ACC112 (cell line): ENCODE measurements around the gene FKBP1B.

Source experiments
- H2AFZ ChIP-seq: fragments of 200-600 bp; sonication (generic); one replicate; pipeline ENCODE4 v1.6.0; 2017; ENCODE audit warnings: antibody characterized with exemption, low read length; ENCODE audit not compliant: unreplicated experiment
- H3K27ac ChIP-seq: fragments of 200-600 bp; sonication (generic); 2 replicates; pipeline ENCODE4 v1.5.1; 2014; ENCODE audit warnings: low read depth, mild to moderate bottlenecking, antibody characterized with exemption, low read length, moderate library complexity
- H3K27me3 ChIP-seq: fragments of 200-600 bp; sonication (generic); 2 replicates; pipeline ENCODE4 v1.6.1; 2014; ENCODE audit warnings: mild to moderate bottlenecking, antibody characterized with exemption, low read length, moderate library complexity, mixed read lengths; ENCODE audit not compliant: insufficient read depth
- H3K36me3 ChIP-seq: fragments of 200-600 bp; sonication (generic); 2 replicates; pipeline ENCODE4 v1.6.1; 2016; ENCODE audit warnings: mild to moderate bottlenecking, antibody characterized with exemption, low read length, moderate library complexity, mixed read lengths; ENCODE audit not compliant: insufficient read depth
- H3K4me1 ChIP-seq: fragments of 200-600 bp; sonication (generic); one replicate; pipeline ENCODE4 v1.6.1; 2016; ENCODE audit warnings: low read length, mixed read lengths; ENCODE audit not compliant: insufficient read depth, unreplicated experiment, control insufficient read depth
- H3K4me3 ChIP-seq: fragments of 200-600 bp; sonication (generic); 2 replicates; pipeline ENCODE4 v1.5.1; 2014; ENCODE audit warnings: mild to moderate bottlenecking, low read depth, low read length
- H3K79me2 ChIP-seq: fragments of 200-600 bp; sonication (generic); one replicate; pipeline ENCODE4 v1.6.0; 2016; ENCODE audit warnings: low read length; ENCODE audit not compliant: control insufficient read depth, unreplicated experiment, insufficient read depth

FKBP1B gene

DNA sequence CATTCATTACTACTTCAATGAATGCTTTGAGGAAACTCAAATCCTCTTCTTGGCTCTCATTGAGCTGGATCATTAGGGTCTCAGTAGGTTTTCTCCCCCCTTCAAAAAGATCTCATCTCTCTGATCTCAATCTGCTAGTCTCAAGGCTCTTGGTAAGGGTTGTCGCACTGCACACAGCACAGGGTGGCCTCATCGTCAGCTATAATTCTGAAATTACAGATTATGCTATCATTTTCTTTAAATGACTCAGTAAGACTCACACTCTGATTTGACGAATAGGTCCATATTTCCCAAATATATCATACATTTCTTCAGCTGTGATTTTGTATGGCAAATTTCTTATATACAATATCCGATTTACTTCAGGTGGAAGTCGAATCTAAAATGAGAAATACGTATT, 24.3 kb downstream of the FKBP1B start:
- Histone ChIP-seq H2AFZ (no peak overlapping the region), H3K79me2 (peaks cover 44% of the 10 kb centered on the region), H3K27me3 (no peaks in the 10 kb centered on the region), H3K36me3 (peaks cover 29% of the 10 kb centered on the region), H3K4me3 (no peak overlapping the region), H3K27ac (no peak overlapping the region), H3K4me1 (peaks cover 16% of the 10 kb centered on the region)

DNA sequence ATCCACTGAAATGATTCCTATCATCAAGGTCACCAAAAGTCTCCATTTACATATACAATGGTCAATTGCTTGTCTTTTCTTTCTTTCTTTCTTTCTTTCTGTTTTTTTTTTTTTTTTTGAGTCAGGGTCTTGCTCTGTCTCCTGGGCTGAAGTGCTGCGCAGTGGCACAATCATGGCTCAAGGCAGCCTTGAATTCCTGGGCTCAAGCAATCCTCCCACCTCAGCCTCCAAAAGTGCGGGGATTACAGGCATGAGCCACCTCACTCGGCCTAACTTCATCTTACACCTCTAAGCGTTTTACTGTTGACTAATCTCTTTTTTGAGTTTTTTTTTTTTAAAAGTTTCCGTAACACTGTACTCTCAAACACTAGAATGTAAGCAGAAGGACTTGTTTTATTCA, 25.7 kb downstream of the FKBP1B start:
- peak overlapping the region; percentile 62; the same call in 1 of the 2 replicates for H3K27ac ChIP-seq
- peaks cover 22% of the 10 kb centered on the region for H3K36me3 ChIP-seq
- H3K4me3 ChIP-seq, result peak overlapping the region; percentile 84
- H3K27me3 ChIP-seq, result no peaks in the 10 kb centered on the region
- H2AFZ ChIP-seq, result no peak overlapping the region
- H3K4me1 ChIP-seq, result peaks cover 16% of the 10 kb centered on the region
- peaks cover 44% of the 10 kb centered on the region for H3K79me2 ChIP-seq

DNA sequence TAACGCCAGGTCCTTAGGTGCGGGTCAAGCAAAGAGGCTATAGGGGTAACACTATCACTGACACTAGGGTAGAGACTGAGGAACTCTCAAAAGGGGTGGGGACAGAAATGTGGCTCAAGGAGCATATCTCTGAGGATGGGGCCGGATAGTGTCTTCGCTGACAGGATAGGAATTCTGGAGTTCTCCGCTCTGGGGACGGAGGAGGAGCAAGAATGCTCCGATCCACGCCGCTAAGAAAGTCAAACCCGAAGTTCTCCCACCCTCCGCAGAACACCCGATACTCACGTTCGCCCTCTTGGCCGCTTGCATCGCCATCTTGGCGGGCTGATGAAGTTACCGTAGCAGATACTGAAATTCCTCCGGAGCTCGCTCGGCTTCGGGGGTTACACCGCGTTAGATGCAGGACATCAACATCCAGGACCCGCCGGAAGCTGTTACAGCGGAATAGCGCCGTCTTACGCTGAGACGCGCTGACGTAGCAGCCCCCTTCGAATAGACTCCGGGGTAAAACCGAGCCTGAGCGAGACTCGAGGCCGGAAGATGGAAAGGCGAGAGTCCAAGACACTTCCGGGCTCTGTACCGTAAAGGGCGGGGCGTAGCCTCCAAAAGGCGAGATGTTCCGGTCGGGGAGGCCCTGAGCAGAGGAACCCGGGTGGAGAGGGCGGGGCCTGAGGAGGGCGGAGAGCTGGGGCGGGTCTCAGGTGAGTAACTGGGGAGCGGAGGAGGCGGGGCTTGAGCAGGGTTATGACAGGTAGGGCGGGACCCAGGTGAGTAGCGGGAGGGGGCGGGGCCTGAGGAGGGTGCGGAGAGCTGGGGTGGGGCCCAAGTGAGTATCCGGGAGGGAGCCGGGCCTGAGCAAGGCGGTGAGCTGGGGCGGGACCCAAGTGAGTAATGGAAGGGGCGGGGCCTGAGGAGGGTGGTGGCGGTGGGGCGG, 26.6 kb downstream of the FKBP1B start, which contains the start of gene SF3B6:
TSS of gene SF3B6 (minus strand) at position 412 of the 934 bp plus-strand sequence. CDS start at position 315, 97 bp downstream.
- Histone ChIP-seq H3K4me3 (peak within 1 kb of the TSS; percentile 84), H3K36me3 (peaks cover 18% of the 10 kb centered on the region), H3K27me3 (no peaks in the 10 kb centered on the region), H3K79me2 (peaks cover 40% of the 10 kb centered on the region), H3K4me1 (peaks cover 16% of the 10 kb centered on the region), H2AFZ (peak within 1 kb of the TSS; percentile 77), H3K27ac (peak within 1 kb of the TSS; percentile 62)

DNA sequence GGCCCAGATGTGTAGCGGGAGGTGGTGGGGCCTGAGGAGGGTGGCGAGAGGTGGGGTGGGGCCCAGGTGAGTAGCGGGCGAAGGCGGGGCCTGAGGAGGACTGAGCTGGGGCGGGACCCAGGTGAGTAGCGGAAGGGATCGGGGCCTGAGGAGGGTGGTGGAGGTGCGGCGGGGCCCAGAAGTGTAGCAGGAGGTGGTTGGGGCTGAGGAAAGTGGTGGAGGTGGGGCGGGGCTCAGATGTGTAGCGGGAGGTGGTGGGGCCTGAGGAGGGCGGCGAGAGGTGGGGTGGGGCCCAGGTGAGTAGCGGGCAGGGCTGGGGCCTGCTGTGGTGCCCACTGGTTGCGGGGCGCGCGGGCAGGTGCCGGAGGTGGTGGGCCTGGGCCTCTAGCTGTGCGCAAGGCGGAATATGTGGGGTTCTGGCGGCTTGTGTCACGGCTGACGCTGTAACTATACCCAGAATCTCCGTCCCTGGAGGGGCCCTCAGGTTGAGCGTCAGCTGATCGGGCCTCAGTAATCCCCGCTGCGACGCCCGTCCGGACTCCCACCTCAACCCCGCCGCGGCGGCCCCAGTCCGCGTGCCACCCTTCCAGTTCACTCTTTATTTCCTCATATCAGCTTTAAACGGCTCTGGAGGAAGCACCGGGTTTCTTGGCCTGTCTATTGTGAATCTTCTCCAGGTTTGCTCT, 27.5 kb downstream of the FKBP1B start:
- Histone ChIP-seq H3K27ac (peak overlapping the region; percentile 62), H2AFZ (peak overlapping the region; percentile 77), H3K79me2 (peaks cover 34% of the 10 kb centered on the region), H3K27me3 (no peaks in the 10 kb centered on the region), H3K36me3 (peaks cover 18% of the 10 kb centered on the region), H3K4me1 (peaks cover 16% of the 10 kb centered on the region), H3K4me3 (peak overlapping the region; percentile 84)

DNA sequence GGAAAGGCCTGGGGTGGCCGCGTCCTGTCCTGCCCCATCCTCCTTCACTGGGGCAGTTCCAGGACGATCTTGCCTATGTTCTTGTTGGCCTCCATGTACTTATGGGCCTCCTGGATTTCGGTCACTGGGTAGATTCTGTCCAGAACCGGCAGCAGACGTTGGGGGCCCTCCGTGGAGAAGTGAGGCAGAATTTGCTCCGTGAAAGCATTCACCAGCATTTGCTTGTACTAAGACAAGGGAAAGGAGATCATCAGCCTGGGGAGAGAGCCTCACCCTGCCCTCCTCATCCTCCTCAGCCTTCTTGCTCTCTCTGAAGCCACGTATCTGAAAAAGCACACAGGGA, 28.0 kb downstream of the FKBP1B start:
- Histone ChIP-seq H3K4me3 (peak overlapping the region; percentile 84), H3K79me2 (peaks cover 34% of the 10 kb centered on the region), H2AFZ (peak overlapping the region; percentile 77), H3K36me3 (peaks cover 14% of the 10 kb centered on the region), H3K27me3 (no peaks in the 10 kb centered on the region), H3K27ac (no peak overlapping the region; the same call in 1 of the 2 replicates), H3K4me1 (peaks cover 16% of the 10 kb centered on the region)

DNA sequence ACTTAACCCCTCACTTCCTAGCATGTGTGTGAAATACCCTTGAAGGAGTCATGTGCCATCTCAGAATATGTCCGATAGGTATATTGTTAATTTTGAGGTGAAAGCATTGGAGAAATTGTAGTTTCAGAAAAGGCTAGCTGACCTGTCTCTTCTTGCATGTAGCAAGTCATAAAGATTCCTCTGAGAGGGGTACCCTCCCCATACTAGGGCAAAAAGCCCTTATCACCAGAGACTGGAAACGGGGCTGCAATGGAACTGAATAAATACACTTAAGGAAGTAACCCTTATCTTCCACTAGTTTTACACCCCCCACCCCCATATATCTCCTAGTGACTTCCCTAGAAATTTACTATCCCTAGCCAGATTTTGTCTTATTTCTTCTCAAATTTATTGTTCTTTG, 28.3 kb downstream of the FKBP1B start:
- Histone ChIP-seq H3K27ac (no peak overlapping the region), H2AFZ (peak overlapping the region; percentile 77), H3K79me2 (peaks cover 32% of the 10 kb centered on the region), H3K27me3 (no peaks in the 10 kb centered on the region), H3K36me3 (peaks cover 10% of the 10 kb centered on the region), H3K4me1 (peaks cover 19% of the 10 kb centered on the region), H3K4me3 (peak overlapping the region; percentile 84)

DNA sequence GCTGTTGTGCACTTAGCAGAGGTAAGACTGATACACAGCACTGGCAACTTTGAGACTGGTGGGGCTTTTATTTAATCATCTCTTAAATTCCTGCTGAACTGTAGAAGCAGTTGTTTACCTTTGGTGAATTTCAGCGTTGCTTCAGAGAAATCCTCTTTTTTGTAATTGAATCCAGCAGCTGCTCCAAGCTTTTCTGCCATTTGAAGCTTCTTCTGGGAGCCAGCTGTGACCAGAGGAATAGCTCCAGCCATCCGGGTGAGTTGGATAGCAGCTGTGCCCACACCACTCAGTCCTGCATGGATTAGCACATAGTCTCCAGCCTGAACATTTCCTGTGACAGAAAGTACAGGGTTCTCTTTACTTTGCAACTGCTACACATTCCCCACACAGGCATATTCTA, 31.2 kb downstream of the FKBP1B start:
- Histone ChIP-seq H3K79me2 (peaks cover 13% of the 10 kb centered on the region), H2AFZ (no peak overlapping the region), H3K27ac (no peak overlapping the region), H3K4me1 (peaks cover 15% of the 10 kb centered on the region), H3K27me3 (no peaks in the 10 kb centered on the region), H3K4me3 (no peak overlapping the region), H3K36me3 (no peaks in the 10 kb centered on the region)

DNA sequence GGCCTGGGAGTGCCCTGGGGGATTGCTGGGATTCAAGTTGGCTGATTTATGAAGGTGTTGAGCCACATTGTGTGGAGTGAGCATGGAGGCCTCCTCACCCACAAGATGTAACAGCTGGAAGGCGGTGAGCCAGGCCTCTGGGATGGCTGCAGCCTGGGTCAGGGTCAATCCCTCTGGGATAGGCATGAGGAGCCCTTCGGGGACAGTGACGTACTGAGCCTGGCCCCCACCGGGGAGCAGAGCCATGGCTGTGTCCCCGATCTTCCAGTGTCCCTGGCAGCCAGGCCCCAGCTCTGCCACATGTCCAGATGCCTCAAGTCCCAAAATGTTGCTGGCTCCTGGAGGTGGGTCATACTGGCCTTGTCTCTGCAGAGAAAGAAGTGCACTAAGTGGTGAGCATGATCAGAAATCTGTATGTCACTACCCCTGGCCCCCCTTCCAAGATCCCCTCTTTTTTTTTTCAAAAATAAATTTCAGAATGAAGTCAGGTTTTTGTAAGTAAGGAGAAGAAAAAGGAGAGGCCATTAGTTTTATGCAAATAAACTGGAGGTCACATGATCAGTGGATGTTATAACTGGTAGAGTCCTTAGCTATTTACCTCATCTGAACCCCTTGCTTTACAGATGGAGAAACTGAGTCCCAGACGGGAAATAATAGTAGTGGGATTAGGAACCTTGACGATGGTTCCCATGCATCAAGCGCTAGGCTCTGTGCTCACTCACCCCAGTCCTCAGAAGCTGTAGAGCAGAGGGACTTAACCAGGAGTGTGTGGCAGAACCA, 33.4 kb downstream of the FKBP1B start:
- Histone ChIP-seq H3K4me1 (peaks cover 10% of the 10 kb centered on the region), H3K79me2 (peaks cover 11% of the 10 kb centered on the region), H3K27me3 (no peaks in the 10 kb centered on the region), H2AFZ (peak overlapping the region; percentile 82), H3K36me3 (no peaks in the 10 kb centered on the region), H3K27ac (peak overlapping the region; percentile 66), H3K4me3 (peak overlapping the region; percentile 79)

DNA sequence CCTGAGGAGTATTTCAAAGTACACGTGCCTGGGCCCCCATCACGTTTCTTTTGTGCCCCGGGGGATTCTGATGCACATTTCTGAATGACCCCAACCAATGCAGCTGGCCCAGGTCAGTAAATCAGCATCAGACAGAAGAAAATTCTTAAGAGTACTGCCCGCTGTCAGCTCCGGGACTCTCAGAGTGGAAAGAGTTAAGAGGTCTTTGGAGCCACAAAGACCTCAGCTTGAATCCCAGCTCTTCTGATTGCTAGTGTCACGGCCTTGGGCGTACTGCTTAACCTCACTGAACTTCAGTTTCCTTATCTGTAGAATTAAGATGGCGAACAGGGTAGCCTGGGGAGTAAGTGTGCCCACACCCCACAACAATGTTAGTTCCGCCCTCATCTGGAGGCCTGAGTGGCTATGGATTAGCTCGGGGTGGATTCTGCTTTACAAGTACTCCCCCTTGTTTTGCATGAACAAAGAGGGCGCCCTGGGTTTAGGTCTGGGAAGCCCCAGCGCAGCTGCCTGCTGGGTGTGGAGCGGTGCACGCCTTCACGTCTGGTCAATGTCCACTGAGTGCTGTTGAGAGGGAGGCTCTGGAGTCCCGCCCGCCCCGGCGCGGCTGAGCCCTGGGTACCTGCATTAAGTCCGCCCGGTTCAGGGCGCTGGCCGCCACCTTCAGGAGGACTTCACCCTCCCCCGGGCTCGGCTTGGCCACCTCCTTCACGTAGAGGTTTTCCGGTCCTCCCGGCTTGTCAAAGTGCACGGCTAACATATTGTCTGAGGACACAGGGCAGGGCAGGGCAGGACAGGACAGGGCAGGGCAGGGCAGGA, 34.2 kb downstream of the FKBP1B start:
- Histone ChIP-seq H2AFZ (peak overlapping the region; percentile 82), H3K4me1 (peaks cover 10% of the 10 kb centered on the region), H3K36me3 (no peaks in the 10 kb centered on the region), H3K4me3 (peak overlapping the region; percentile 79), H3K27ac (peak overlapping the region; percentile 66), H3K79me2 (peaks cover 11% of the 10 kb centered on the region), H3K27me3 (no peaks in the 10 kb centered on the region)
